Gastroesophageal sphincter (tissue), 3 donors: Measurements from ENCODE around the gene CMSS1.

Source experiments
- POLR2A ChIP-seq, 2 donors: fragments of 450-650 bp; IDR thresholded peaks; one replicate each; pipeline ENCODE4 v1.6.1; 2017; ENCODE audit warnings: antibody characterized with exemption in 2 of 2, mild to moderate bottlenecking in 2 of 2, moderate library complexity in 1 of 2
- TF ChIP-seq, protein P1 (sequence below), 4 experiments: fragments of 200-600 bp in 2 of 4; fragments of 450-650 bp in 2 of 4; sonication (generic) in 1 of 4; IDR thresholded peaks; one replicate each; pipeline ENCODE4 v1.5.1; 2017 to 2019; ENCODE audit warnings: antibody characterized with exemption in 4 of 4, mild to moderate bottlenecking in 2 of 4, moderate library complexity in 2 of 4

DNA sequence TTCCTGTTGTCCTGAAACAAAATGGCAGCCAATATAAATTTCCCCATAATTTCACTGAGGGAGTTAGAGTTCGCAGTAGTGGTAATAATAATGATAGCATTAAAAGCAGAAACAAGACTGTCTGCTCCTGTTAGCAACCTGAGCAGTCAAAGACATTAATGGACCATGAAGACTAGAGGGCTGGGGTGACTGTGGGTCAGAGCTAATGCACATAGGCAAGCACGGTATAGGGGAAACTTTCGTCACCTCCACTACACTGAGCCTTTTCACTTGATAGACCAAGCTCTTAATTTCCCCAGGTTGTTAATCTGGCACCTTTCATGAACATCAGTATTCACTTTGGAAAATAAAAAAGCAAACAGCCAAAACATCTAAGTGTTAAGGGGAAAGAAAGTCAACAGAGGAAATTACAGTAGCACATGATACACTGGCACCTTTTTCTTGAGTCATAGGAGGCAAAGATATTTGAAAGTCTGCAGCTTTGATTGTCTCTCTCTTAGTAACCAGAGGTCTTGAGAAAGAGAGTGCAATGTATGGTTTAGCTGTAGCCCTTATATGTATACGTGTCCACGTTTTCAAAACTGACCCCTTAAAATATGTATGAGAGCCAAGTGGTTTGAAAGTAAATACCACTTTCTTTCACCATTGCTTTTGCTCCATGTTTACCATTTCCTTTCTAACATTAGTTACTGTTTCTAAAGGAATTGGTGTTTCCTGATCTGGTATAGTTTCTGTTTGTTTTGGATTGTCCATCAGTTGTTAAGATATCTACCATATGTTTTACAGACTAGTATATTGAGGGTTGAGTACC is 191.8 kb downstream of the CMSS1 start:
- TF ChIP-seq, protein P1, sequence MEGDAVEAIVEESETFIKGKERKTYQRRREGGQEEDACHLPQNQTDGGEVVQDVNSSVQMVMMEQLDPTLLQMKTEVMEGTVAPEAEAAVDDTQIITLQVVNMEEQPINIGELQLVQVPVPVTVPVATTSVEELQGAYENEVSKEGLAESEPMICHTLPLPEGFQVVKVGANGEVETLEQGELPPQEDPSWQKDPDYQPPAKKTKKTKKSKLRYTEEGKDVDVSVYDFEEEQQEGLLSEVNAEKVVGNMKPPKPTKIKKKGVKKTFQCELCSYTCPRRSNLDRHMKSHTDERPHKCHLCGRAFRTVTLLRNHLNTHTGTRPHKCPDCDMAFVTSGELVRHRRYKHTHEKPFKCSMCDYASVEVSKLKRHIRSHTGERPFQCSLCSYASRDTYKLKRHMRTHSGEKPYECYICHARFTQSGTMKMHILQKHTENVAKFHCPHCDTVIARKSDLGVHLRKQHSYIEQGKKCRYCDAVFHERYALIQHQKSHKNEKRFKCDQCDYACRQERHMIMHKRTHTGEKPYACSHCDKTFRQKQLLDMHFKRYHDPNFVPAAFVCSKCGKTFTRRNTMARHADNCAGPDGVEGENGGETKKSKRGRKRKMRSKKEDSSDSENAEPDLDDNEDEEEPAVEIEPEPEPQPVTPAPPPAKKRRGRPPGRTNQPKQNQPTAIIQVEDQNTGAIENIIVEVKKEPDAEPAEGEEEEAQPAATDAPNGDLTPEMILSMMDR (IDR thresholded peaks at IDR 0.05), result no peak
- no peak for TF ChIP-seq POLR2A (IDR thresholded peaks at IDR 0.05)
